8988T (cell line): ENCODE measurements around the gene SYT2.
"Not testable (repeated sequence)": the region's sequence is repeated elsewhere in the genome, so short reads cannot be mapped to it uniquely, and the experiment has no call there.

ENCODE experiments used
- DNase-seq: peaks from one replicate; pipeline ENCODE4 v3.0.0; 2011

SYT2 gene

GRCh38 chr1:202567738-202568137 is 142.5 kb downstream of the SYT2 start:
- DNase-seq = no peak

DNA sequence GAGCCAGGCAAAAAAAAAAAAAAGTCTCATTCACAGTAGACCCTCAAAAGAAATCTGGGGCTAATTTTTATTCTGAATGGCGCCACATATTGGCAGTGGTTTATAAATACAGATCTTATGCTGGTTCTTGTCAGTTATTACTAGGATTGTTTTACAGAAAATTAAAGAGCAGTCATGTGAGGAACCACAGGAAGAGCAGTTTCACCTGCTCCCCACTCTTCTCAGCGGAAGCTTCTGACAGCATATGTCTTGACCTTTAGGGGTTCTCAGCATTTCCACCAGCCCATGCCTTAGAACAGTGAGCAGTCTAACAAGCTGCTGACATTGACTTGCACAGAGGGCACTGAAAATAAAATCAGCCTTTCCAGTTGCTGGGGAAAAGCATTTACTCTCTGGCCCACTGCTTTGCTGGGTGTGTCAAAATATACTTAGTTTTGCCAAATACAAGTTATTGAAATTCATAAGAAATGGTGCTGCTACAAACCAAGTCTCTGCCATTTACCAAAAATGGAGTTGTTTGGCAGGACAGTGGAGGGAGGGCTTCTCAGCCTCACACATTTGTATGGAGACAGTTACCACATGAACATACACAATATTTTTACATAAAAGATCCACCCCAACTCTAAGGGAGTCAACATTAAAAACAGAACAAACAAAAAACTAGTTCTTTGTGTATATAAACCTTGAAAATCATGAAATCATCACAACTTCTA is 144.2 kb downstream of the SYT2 start:
- DNase-seq = no peak

DNA sequence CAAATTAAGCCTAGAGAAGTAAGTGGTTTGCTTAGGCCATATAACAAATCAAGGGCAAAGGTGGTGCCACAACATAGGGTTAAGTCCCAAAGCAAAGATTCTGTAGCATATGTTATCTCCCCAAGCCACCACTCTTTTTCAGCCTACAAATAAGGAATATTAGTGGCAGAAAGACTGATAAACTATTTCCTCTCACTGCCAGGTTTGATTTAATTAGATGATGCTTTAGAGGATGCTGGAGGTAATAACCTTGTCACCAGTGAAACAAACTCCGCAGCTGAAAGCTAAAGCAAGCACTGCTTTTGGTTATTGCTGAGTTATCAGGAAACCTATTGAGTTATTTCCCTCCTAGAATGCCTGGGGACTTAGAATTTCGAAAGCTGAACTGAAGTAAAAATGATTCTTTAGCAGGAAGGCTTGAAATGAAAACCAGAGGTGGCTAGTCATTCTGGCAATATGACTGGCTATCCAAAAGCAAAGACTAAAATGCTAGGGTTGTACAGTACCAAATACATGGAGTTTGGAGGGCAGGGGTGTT is 145.2 kb downstream of the SYT2 start:
- no peak for DNase-seq

DNA sequence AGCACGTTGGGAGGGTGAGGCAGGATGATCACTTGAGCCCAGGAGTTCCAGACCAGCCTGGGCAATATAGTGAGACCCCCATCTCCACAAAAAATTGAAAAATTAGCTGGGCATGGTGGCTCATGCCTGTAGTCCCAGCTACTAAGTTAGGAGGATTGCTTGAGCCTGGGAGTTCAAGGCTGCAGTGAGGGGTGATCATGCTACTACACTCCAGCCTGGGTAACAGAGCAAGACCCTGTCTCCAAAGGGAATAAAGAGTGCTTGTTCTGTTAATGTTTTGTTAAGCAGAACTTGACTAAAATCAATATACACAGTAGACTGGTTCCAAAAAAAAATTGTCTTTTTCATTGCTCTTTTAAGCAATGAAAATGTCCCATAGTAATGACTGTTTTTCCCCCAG is 146.4 kb downstream of the SYT2 start:
- DNase-seq = no peak

DNA sequence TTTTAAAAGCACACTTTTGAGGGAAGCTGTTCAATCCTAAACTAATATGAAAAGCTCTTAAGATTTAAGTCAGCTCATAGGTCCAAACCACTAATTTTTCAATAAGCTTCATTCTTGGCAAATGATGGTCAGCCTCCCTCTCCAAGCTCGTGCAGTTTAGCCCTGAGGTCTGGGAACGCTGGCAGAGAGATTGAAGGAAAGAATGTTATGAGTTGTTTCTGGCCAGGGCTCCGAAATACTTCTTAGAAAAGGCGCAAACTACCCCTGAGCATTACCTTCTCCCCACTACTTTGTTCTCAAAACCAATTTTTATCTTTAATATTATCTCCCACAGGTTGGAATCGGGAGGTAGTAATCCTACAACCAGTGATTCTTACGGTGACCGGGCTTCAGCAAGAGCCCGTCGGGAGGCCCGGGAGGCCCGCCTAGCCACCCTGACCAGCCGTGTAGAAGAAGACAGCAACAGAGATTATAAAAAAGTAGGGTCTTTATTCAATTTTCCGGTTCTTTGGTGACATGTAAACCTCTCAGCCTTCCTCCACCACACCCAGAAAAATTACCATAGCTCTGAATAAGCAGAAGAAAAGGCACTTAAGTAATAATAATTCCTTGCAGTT is 147.7 kb downstream of the SYT2 start:
- DNase-seq = no peak

DNA sequence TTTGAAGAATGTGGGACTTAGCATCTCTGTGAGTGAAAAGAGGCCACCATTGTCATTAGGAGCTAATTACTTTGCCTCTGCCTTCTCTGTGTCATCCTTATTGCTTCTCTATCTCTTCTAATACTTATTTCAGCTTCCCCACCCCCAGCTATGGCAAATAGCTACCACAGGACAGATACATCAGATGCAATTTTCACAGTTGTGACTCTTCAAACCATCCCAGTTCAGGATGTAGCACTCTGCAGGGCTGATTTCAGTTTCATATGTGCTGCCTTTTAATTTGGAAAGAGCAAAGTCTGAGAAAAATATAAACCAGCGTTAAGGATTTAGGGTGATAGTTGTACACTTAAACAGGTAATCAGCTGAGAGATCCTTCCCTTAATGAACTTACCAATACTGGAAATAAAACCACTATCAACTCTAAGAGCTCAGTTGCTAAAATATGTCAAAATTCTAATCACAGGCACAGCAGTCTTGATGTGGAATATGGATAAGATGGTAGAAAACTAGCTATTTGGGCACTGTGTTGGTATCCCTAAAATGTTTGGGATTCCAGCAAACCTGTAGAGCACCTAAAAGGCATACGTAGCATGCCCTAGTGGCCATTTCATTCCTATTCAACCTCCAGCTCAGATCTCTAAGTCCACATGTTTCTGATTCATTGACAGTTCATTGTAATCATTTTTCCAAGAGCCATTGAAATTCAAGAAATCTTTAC is 148.4 kb downstream of the SYT2 start:
- no peak for DNase-seq

DNA sequence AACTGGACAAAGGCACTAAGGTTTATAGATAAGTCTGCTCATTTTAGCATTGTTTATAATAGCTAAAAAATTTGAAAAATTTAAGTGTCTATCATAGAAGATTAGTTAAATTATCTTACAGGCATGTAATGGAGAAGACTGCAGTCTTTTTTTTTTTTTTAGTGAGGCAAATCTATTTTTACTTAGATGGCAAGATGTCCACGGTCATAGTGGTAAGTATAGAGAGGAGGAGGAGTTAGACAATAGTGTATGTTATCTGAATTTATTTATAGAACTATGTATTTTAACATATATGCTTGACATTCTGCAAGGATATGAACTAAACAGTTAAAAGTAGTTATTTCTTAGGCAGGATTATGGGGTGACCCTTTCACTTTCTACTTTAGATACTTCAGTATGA is 149.0 kb downstream of the SYT2 start:
- DNase-seq = no peak

GRCh38 chr1:202557662-202558061 is 152.6 kb downstream of the SYT2 start:
- not testable (repeated sequence) for DNase-seq

- not testable (repeated sequence) for DNase-seq
These were observed 154.2 kb downstream of the SYT2 start for GRCh38 chr1:202556037-202556436.

DNA sequence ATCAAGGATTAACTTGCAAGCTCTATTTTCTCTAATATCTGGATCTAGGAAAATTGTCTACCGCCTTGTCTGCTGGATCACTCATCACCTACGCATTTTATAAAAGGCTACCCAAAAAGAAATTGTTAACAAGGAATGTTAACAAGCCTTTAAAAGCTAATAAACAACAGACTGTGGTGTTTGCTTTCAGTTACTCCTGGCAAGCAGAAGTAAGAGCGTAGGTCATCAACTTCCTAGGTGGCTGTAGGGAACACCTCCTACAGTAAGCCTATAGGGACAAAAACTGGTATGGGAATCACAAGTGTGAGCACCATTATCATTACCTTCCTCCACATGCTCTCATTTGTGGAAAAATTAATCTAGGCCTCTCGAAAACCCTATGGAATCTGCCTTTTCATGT is 155.6 kb downstream of the SYT2 start:
- DNase-seq = not testable (repeated sequence)

- DNase-seq = no peak
These were observed 156.7 kb downstream of the SYT2 start for GRCh38 chr1:202553560-202554038.

GRCh38 chr1:202553078-202553477 is 157.2 kb downstream of the SYT2 start:
- not testable (repeated sequence) for DNase-seq

DNA sequence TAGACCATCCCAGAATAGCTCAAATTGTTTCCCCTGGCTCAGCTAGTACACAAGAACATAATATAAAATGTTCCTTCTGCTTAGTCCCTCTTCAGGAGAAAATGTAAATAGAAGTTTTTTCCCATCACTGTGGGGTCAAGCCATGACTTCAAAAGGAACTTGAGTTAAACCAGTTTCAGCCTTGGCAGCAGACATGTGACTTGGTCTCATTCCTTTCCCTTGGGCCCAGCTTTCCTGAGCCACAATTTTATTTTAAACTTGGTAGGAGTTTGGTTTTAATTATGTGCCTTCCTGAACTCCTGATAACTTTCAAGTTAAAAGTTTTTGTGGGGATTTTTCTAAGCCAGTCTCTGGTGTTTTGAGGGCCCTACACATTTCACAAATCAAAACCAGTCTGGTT is 157.6 kb downstream of the SYT2 start:
- not testable (repeated sequence) for DNase-seq

DNA sequence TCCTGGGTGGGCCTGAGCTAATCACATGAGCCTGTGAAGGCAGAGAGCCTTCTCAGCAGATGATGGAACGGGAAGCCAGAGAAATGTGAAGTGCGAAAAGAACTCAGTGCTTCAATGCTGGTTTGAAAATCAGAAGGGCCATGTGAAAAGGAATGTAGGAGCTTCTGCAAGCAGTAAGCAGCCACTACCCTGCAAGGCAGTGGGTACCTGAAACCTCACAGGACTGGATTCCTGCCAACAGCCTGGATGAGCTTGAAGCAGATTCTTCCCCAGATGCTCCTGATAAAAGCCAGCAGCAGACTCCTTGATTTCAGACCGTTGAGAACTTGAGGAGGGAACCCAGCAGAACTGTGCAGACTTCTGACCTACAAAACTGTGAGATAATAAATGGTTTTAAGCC is 158.6 kb downstream of the SYT2 start:
- DNase-seq = no peak

DNA sequence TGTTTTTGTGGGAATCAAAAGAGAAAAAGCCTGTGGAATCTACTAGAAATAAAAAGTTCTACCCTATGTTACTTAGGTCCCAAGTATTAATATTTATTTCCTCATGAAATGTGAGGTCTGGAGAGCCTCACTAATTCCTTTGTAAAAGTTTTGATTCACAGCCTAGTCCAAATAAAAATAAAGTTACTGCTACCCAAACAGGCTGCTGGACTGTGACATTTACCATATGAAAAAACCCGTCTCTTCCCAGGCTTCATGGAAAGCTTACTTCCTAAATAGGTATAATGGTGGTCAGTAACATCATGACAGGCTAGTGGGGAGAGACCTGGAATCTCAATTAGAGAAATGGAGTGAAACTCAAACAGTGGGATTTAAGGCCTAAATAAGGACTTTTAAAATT is 160.2 kb downstream of the SYT2 start:
- DNase-seq = not testable (repeated sequence)

DNA sequence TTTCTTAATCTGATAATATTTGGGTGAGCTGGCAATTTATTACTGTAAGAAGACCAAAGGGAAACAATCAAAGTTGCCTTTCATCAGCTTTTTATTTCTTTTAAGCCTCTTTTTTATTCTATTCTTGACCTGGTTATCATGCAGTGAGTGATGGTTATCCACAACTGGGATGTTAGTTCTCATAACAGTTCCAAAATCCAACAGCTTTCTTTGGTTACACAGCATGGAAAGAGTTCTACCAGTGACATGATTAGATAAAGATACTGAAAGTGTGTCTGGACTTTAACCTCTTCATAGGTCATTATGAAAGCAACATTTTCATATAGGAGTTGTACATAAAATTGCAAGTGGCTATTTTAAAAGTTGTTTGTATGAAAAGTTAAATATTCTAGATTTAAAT is 163.0 kb downstream of the SYT2 start:
- no peak for DNase-seq

GRCh38 chr1:202546796-202547195 is 163.5 kb downstream of the SYT2 start:
- DNase-seq = not testable (repeated sequence)

- DNase-seq = not testable (repeated sequence)
These were observed 163.9 kb downstream of the SYT2 start for GRCh38 chr1:202546377-202546776.

DNA sequence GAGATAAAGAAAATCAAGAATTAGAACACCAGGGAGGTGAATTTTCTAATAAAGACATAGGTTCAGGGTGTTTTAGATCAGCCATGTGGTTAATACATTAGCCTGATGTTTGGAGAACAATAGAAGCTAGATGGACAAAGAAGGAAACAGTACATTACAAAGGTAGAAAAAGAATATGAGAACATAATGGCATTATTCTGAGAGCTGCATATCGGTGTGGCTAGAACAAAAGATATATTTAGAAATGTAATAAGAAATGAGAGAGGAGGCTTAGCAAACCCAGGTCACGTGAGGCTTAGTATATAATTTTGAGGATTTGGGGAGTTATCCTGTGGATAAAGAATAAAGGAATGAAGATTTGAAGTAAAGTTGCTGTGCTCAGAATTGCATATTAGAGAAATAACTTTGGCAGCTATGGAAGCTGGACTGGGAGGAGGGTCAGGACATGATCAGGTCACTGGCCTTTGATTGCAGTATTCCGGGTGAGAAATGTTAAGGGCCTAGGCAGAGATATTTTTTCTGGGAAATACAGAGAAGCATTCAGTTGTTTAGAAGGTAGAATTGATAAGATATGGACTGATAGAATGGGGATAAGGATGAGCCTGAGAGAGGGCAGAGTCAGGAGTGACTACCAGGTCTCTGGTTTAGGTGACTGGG is 164.5 kb downstream of the SYT2 start:
- DNase-seq = not testable (repeated sequence)

GRCh38 chr1:202544766-202545449 is 165.3 kb downstream of the SYT2 start:
- DNase-seq = not testable (repeated sequence)

DNA sequence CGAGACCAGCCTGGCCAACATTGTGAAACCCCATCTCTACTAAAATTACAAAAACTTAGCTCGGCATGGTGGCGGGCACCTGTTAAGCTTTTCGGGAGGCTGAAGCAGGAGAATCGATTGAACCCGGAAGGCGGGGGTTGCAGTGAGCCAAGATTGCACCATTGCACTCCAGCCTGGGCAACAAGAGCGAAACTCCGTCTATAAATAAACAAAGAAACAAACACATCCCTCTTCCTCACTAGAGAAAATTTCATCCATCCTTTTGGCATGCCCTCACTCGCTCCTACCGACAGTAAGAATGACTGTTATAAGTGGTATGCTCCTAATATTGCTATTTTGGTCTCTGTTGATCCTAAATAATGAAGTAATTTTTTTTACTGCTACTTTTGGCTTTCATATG is 166.7 kb downstream of the SYT2 start:
- not testable (repeated sequence) for DNase-seq

DNA sequence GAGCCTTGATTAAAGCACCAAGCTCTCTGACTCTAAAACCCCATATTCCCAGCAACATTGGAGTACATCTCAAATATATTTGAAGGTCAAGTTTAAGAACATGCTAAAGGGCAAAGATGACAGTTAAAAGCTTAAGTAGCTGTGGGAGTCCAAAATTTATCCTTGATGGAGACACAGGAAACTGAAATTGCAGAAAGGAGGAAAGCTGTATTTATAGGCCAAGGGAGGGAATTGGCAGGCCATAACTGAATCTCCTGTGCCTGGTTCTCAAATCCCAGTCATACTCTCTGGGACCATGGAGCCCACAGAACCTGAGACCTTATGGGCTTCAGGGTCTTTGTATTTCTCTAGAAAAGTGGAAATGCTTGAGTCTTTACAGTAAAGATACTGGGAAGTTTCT is 167.8 kb downstream of the SYT2 start:
- not testable (repeated sequence) for DNase-seq
